DLD1 (cell line): ENCODE measurements around the gene TMEM270.
"Not testable (repeated sequence)": the region's sequence is repeated elsewhere in the genome, so short reads cannot be mapped to it uniquely, and the experiment has no call there.

Experiments
- in situ Hi-C: cut with HindIII; loops from 2 replicates; pipeline ENCODE4 v1.10.0; 2017; ENCODE audit warnings: low sequenced_read_pairs

Gene TMEM270

DNA sequence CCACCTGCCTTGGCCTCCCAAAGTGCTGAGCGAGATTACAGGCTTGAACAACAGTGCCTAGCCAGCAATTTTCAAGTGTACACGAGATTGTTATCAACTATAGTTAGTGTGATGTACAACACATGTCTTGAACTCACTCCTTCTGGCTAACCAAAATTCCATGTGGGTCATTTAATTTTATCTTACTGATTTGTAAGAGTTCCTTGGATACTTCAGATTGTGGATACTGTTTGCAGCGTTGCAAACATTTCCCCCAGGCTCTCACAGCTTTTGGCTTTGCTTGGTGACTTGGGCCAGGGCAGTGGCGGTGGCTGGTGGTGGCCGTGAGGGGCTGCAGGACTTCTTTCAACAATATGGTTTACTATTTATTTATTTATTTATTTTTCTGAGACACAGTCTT is 8.5 kb upstream of the TMEM270 start:
- in situ Hi-C loops: no loop called here

DNA sequence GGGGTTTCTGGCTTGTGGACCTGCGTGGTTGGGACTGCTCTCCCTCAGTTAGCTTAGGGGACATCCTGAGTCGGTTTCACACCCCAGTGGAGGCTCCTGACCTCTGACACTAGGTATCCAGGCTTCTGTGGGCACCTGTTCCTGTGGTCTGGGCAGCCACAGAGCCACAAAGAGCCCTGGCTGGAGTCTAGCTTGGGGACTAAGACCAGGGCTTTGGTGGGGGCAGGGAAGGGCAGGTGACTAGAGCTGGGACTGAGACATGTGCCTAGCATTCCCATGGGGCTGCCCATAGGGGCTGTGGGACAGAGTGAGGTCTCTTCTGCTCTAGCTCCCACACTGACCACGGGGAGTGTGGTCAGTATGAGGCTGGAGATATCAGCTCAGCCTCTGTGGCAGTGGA is 4.0 kb upstream of the TMEM270 start:
- in situ Hi-C loops: no loop called here

DNA sequence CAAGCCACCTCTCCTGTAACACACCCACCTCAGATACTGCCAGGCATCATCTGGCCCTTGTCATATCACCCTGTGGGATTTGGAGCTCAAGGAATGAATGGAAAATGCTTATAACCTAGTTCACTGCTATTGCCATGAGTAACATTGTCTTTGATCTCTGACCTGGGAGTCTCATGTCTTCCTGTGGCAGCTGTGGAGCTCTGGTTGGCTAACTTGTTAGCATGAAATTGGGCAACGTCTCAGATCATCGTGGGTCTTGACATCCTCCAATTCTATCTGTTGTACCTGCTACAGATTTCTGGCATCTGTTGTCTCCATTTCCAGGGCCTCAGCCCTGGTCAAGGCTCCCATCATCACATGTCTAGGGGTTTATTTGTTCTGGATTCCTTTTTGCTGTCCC is 2.2 kb upstream of the TMEM270 start:
- in situ Hi-C loops: no loop called here

DNA sequence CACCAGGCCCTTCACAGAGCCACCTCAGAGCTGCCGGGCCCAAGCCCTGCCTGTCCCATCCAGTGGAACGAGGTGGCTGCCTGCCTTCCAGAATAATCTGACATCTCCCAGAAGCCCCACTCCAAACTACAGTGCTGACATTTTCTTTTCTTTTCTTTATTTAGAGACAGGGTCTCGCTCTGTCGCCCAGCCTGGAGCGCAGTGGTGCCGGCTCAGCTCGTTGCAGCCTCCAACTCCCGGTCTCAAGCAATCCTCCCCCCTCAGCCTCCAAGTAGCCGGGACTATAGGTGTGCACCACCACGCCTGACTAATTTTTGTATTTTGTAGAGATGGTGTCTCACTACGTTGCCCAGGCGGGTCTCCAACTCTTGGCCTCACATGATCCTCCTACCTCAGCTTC is 346 bp downstream of the TMEM270 start:
- in situ Hi-C loops: loop anchor here (10.0 kb wide), 2 partner anchors 93 to 153 kb away; no protein-coding TSS in a partner anchor

DNA sequence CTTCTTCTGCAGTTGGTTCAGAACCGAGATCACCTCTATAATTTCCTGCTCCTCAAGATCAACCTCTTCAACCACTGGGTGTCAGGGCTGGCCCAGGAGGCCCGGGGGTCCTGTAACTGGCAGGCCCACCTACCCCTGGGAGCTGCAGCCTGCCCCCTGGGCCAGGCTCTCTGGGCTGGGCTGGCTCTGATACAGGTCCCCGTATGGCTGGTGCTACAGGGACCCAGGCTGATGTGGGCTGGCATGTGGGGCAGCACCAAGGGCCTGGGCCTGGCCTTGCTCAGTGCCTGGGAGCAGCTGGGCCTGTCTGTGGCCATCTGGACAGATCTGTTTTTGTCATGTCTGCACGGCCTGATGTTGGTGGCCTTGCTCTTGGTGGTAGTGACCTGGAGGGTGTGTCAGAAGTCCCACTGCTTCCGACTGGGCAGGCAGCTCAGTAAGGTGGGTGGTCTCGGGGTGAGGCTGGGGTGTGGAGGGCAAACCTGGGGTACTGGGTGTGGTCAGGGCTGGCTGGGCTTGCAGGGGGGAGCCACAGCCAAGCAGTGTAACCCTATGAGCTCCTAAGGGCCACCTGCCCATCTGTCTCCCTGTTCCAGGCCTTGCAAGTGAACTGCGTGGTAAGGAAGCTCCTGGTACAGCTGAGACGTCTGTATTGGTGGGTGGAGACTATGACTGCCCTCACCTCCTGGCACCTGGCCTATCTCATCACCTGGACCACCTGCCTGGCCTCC is 4.2 kb downstream of the TMEM270 start:
- in situ Hi-C loops: loop anchor here (10.0 kb wide), 2 partner anchors 90 to 150 kb away; no protein-coding TSS in a partner anchor

DNA sequence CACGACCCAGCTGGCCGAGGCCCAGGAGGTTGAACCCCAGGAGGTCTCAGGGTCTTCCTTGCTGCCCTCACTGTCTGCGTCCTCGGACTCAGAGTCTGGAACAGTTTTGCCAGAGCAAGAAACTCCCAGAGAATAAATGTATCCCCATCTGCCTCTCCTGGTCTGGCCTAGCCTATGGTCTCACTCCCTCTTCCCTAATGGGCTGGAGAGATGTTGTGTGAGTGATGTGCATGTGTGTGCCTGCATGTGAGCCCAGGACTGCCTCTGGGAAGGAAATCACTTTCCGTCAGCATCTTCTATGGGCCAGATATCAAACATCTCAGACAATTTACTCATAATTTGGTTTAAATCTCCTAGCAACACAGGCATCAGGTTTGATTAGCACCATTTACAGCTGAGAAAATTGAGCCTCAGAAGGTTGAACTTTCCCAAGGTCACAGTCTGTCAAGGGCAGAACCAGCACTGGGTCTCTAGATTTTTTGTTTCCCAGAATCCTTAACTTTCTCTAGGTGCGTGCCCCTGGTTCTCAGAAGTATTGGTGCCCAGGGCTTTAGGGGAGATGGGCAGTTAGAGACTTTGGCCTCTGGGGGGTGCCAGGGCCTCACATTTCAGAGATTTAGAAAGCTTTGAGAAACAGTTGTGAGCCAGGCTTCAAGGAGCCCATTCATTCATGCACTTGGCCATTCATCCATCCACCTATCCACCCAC is 4.9 kb downstream of the TMEM270 start:
- in situ Hi-C loops: loop anchor here (10.0 kb wide), 2 partner anchors 89 to 149 kb away; no protein-coding TSS in a partner anchor

DNA sequence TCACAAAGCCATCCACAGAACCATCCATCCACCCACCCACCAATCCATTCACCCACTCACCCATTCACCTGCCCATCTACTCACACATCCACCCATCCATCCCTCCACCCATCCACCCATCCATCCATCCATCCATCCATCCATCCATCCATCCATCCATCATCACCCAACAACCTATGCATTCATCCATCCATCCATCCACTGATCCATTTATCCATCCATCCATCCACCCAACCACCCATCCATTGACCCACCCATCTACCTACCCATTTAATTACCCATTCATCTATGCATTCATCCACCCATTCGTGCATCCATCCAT is 5.4 kb downstream of the TMEM270 start:
- in situ Hi-C loops: loop anchor here (10.0 kb wide), 2 partner anchors 88 to 148 kb away; no protein-coding TSS in a partner anchor

DNA sequence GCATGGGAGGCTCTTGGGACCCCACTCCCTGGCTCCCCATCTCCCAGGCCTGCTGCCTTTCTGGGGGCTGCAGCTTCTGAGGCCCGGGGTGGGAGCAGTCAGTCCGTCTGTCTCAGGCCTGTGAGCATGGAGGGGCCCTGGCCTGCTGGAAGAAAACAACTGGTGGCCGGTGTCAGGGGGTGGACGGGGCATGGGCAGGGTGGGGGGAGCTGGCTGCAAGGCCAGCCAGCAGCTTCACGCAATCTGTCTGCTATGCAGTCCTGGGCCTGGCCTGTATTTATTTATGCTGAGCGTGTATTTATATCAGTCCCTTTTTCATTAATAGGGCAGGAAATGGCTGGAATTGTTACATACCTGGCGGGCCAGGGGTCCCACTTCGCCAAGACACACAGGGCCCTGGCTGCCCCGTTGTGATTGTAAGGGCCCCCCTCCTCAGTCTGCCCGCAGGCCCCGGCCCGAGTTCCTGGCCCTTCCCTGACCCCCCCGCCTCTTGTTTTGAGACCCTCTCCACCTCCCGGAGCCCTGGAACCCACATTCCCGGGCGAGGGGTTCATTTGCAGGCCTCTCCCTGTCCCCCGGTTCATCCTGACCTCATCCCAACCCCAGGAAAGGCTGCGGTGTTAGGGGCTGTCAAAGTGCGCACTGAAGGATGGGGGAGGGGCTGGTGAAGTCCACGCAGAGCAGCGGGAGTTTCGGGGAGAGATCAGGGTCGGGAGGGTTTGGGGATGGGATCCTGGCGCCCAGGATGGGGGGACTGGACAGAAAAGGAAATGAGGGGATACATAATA is 8.2 kb downstream of the TMEM270 start:
- in situ Hi-C loops: loop anchor here (10.0 kb wide), 2 partner anchors 86 to 146 kb away; no protein-coding TSS in a partner anchor

DNA sequence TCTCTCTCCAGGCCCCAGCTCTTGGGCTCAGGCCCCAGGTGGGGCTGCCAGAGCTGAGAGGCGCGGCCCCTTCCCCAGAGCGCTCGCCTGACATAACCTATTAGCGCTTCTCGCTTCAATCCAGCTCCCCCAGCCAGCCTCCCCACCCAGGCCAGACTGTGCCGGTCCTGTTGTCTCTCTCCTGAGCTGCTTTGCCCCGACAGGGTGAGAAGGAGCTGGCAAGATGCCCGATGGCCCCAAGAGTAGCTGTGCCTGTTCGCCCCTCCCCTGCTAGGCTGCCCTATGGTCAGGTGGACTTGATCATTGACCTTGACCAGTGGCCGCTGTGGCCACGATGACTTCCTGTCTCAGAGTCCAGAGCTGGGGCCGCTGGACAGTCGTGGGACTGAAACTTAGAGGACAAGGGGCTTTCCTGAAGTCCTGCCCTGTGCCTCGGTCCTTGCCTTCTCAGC is 9.1 kb downstream of the TMEM270 start:
- in situ Hi-C loops: no loop called here

DNA sequence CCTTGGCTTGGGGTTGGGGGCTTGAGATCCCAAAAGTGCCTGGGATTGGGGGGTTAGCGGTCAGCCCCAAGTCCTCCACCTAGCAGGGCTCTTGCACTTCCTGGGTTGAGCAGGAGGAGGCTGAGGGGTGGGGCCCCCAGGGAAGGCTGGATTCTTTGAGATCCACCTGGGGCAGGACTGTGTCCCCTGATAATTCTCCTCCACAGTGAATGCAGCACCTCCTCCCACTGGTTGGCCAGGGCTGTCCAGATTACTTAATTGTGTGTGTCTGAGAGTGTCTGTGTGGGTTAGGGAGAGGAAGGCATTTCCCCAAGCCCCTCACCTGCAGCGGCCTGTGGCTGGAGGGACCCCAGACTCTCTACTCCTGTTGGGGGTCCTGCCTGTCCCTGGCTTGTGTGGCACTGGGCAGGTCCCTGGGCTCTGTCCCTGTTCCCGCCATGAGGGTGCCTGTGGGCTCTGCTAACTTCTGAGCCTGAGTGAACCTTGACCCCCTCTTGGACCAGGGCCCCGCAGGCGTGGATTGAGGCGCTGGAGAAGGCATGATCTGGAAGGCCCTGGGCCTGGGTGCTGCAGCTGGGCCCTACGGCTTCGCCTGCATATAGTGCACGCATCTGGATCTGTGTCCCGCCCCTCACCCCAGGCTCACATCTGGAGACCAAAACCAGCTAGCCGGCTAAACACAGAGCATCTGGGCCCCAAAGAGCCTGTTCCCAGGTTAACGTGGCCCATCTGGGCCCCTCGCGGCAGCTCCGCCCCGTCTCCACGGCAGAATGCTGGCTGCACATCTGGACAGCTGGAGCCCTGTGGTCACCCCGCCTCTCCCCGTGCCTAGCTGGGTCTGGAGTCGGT is 10.4 kb downstream of the TMEM270 start:
- in situ Hi-C loops: no loop called here

DNA sequence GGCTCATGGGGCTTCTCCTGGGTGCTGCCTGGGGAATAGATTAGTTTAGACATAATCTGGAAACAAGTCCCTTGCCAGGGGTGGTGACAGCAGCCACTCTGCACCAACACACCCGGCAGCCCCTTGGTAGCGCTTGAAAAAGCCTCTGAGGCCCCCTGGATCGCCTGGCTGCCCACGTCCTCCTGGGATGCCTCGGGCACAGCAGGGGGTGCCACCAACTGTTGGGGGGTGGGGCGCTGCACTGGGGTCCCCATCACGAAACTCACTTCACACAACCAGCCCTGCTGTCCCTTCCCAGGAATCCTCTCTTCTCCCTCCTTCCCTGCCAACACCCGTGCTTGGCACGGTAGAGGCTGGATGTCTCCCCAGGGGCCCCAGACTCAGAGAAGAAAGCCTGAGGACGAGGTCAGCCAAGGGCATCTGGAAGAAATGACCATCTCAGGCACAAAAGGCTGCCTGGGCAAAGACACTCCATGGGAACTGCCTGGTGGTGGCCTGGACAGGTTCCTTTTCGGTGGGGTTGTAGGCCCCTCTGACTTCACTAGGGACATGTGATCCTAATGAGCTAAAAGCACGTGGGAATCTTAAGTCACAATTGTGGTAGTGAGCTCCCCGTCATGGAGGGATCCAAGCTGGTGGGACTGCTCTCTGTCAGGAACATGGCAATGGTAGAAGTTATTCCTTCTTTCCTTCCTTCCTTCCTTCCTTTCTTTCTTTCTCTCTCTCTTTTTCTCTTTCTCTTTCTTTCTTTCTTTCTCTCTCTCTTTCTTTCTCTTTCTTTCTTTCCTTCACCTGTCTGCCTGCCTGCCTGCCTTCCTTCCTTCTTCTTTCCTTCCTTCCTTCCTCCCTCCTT is 11.3 kb downstream of the TMEM270 start:
- in situ Hi-C loops: no loop called here

DNA sequence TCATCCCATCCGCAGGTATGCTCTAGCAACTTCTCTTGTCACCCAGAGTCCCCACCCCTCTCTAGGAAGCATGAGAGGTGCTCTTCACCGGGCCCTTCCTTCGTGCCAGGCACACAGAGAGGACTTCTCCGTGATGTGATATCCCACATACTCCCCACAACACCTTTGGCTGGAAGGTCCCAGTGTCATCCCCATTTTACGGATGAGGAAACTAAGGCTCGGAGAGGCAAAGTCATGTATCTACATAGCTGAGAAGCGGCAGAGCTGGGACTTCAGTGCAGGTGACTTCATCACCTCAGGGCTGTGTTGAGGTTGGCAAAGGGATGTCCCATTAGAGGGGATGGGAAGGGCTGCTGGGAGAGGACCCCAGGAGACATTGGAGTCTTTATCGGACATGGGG is 15.4 kb downstream of the TMEM270 start:
- in situ Hi-C loops: no loop called here

DNA sequence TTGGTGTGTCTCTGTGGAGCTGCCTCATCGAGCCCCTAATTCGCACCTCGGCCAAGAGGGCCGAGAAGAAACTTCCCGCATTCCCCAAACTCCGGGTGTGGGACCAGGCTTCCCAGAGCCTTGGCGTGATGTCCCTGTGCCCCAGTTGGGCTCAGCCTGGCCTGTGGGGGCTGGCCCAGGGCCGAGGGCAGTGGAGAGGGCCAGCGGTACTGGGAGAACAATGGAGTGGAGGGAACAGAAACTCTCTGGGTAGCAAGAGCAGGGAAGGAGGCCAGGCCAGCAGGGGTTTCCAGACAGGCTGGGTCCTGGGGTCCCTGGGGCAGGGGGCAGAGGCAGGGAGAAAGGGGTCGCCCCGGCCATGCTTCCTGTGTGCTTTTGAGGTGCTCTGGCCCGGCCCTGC is 16.0 kb downstream of the TMEM270 start:
- in situ Hi-C loops: no loop called here

DNA sequence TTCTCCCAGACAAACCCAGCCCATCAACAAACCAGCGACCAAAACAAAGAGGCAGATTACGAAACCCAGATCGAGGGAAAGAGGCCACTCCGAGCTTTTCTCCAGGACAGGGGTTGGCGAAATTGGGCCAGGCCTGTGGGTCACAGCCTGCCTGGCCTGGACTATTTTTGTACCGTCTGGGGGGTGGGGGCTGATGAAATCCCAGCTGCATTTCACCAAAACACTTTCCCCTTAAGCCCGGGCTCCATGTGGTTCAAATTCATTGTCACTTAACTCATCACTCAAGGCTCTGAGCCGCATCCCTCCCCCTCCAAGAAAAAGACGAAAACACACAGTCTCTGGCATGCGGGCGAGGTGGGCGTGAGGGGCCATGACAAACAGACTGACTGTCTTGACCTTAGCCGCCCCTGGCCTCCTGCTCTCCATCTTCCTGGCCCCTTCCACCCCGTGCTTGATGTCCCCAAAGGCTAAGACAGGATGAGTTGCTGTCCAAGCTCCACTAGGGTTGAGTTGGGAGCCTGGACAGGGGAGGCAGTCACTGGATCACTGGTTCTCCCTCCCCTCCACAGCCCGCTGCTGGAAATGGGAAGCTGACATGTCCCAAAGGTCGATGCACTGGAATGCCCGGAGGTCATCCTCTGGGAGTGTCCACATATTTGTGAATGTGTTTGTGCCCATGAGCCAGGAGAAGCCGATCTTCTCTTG is 19.2 kb downstream of the TMEM270 start:
- in situ Hi-C loops: no loop called here

DNA sequence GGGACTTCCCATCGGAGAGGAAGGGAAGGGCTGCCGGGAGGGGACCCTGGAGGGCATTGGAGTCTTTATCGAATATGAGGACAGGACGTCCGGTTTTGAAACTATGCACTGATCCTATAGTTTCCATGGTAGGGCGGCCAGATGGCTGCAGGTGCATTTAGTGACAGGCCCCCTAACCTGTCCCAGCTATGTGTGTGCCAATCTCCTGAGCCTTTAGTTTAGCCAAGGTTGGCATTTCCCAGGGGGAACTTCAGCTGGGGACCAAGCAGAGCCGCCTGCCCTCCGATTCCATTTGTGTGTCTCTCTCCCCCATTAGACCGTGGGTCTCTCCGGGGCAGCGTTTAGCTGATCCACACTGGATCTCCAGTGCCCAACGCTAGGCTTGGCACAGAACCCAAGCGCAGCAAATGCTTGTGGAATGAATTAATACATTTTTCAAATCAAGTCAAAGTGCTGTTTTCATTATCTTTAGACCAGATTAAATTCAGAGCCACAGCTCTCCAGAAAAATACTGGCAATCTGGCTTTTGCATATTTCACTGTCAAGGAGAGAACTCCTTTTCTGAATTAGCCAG is 19.9 kb downstream of the TMEM270 start:
- in situ Hi-C loops: no loop called here

DNA sequence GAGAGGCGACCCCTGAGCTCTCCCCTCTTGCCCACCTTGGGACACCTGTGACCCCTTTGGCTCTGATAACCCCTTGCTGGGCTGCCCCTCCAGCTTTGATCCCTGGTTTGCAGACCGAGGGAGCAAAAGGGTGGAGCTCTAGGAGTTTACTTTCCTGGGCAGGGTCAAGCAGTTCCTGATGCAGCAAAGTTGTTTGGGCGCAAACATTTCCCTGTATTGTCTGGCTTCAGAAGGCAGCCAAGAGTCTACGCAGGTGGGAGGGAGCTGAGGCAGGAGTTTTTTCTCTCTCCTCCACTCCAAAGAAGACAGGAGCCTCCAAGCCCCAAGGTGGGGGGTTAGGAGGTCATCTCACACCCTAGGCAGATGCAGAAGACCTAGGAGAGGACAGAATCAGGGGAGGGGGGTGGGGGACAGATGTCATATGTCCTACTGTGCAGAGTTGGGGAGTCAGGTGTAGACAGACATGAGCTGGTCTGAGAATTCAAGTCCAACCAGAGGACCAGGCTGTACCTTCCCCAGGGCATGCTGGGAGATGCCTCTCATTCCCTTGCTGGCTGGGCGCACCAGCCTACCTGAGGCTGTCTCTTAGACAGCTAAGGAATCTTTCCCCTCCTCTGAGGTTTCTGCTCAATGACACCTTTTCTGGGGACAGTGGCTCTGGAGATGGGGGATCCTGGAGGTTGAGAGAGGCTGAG is 20.5 kb downstream of the TMEM270 start:
- in situ Hi-C loops: no loop called here

DNA sequence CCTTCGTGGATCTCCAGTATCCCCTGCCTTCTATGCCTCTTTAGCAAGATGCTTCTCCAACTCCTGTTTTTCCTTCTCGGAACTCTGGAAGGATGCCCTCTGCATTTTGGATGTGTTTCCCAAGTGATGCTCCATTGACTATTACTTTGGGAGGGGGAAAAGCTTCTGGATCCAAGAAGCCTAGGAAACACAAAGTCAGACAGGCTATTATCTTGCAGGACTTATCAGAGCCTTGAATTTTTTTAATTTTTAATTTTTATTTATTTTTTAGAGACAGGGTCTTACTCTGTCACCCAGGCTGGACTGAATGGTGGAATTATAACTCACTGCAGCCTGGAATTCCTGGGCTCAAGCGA is 21.1 kb downstream of the TMEM270 start:
- in situ Hi-C loops: no loop called here

DNA sequence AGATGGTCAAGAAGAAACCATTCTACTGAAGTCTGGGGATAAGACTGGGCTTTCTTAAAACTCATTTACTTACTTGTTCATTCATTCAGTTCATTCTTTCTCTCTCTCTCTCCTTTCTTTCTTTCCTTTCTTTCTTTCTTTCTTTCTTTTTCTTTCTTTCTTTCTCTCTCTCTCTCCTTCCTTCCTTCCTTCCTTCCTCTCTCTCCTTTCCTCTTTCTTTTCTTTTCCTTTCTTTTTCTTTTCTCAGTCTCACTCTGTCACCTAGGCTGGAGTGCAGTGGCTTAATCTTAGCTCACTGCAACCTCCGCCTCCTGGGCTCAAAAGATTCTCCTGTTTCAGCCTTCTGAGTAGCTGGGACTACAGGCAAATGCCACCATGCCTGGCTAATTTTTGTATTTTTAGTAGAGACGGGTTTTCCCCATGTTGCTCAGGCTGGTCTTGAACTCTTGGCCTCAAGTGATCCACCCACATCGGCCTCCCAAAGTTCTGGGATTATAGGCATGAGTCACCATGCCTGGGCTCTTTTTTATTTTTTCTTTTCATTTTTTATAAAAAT is 24.0 kb downstream of the TMEM270 start:
- in situ Hi-C loops: not testable (repeated sequence)
